Skin of body (tissue), 2 donors: ENCODE measurements around the gene PCID2. TPM values are rescaled to one million over a fixed set of nuclear protein-coding genes. Genes with fewer than 3 reads are reported as not detected.
"Not testable (repeated sequence)": the region's sequence is repeated elsewhere in the genome, so short reads cannot be mapped to it uniquely, and the experiment has no call there.

Source experiments
- DNase-seq: peaks from one replicate; lab custom pipeline; 2025; lab: John Stamatoyannopoulos, UW
- total RNA-seq: library from RNA; depleted of rRNA; stranded (reverse); fragments of >200 nt; gene quantifications from one replicate; pipeline ENCODE4 v1.2.3, GENCODE V29; 2014

Gene PCID2
- 55.9 TPM for total RNA-seq

- DNase-seq = peak; percentile 91
These were observed at the start of gene PCID2 for GRCh38 chr13:113208421-113209335. PCID2 (minus strand) TSS chr13:113208669; CDS start chr13:113208634, 35 bp downstream.

GRCh38 chr13:113257908-113258307 is 49.4 kb upstream of the PCID2 start:
- DNase-seq = not testable (repeated sequence)

GRCh38 chr13:113252516-113253095 is 44.1 kb upstream of the PCID2 start:
- no peak for DNase-seq

- no peak for DNase-seq
These were observed 37.7 kb upstream of the PCID2 start for GRCh38 chr13:113245849-113246796.

GRCh38 chr13:113243847-113244246 is 35.4 kb upstream of the PCID2 start:
- DNase-seq = no peak

GRCh38 chr13:113241623-113242022 is 33.2 kb upstream of the PCID2 start:
- not testable (repeated sequence) for DNase-seq

- DNase-seq = no peak
These were observed 31.5 kb upstream of the PCID2 start for GRCh38 chr13:113239986-113240385.

- no peak for DNase-seq
These were observed 30.9 kb upstream of the PCID2 start for GRCh38 chr13:113239357-113239756.

GRCh38 chr13:113238536-113238935 is 30.1 kb upstream of the PCID2 start:
- no peak for DNase-seq

- DNase-seq = no peak
These were observed 24.6 kb upstream of the PCID2 start for GRCh38 chr13:113233101-113233500.

- no peak for DNase-seq
These were observed 23.9 kb upstream of the PCID2 start for GRCh38 chr13:113232208-113233003.

- DNase-seq = no peak
These were observed 23.1 kb upstream of the PCID2 start for GRCh38 chr13:113231306-113232207.

- DNase-seq = no peak
These were observed 21.3 kb upstream of the PCID2 start for GRCh38 chr13:113229791-113230190.

GRCh38 chr13:113229161-113229560 is 20.7 kb upstream of the PCID2 start:
- no peak for DNase-seq

GRCh38 chr13:113226873-113227450 is 18.5 kb upstream of the PCID2 start:
- DNase-seq = no peak

- DNase-seq = no peak
These were observed 17.0 kb upstream of the PCID2 start for GRCh38 chr13:113225515-113225914.

GRCh38 chr13:113224486-113224885 is 16.0 kb upstream of the PCID2 start:
- DNase-seq = no peak

GRCh38 chr13:113223070-113223469 is 14.6 kb upstream of the PCID2 start:
- no peak for DNase-seq

GRCh38 chr13:113220877-113221276 is 12.4 kb upstream of the PCID2 start:
- no peak for DNase-seq
